Measurements from ENCODE around the gene PSME2. TPM values are rescaled to one million over a fixed set of nuclear protein-coding genes. Genes with fewer than 3 reads are reported as not detected.

Gene PSME2
- total RNA-seq, 1 donor = 78.3 TPM

DNA sequence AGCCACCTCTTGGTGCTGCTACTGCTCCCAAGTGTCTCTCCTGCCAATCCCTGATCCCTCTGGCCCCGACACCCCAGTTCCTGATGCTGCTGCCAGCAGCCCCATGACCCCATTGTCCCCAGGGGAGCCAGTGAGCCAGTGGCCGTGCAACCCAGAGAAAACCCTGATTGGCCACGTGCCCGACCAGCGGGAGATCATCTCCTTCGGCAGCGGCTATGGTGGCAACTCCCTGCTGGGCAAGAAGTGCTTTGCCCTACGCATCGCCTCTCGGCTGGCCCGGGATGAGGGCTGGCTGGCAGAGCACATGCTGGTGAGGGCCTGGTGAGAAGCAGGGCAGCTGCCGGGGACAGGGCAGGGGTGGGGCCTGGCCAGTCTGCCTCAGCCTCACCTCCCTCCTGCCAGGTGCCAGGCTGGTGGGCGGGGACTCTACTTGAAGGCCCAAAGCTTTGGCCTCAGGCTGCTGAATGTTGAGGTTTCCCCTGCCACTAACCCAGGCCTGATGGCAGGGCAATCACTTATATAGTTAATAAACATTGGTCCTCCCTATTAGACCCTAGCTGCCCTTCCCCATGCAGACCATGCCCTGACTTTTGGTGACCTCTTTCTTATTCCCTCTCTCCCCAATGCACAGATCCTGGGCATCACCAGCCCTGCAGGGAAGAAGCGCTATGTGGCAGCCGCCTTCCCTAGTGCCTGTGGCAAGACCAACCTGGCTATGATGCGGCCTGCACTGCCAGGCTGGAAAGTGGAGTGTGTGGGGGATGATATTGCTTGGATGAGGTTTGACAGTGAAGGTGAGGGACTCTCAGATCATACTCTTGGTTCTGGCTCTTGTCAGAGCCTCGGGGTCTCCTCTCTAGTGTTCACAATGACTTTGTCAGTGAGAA, 47.2 kb downstream of the PSME2 start:
- DNase-seq (ENCODE audit: low read depth) = no peak
- H3K4me3 ChIP-seq (ENCODE audit: low read depth, low read length) = no peak overlapping the region
- TF ChIP-seq, protein P1, sequence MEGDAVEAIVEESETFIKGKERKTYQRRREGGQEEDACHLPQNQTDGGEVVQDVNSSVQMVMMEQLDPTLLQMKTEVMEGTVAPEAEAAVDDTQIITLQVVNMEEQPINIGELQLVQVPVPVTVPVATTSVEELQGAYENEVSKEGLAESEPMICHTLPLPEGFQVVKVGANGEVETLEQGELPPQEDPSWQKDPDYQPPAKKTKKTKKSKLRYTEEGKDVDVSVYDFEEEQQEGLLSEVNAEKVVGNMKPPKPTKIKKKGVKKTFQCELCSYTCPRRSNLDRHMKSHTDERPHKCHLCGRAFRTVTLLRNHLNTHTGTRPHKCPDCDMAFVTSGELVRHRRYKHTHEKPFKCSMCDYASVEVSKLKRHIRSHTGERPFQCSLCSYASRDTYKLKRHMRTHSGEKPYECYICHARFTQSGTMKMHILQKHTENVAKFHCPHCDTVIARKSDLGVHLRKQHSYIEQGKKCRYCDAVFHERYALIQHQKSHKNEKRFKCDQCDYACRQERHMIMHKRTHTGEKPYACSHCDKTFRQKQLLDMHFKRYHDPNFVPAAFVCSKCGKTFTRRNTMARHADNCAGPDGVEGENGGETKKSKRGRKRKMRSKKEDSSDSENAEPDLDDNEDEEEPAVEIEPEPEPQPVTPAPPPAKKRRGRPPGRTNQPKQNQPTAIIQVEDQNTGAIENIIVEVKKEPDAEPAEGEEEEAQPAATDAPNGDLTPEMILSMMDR (IDR thresholded peaks at IDR 0.05; ENCODE audit: insufficient read depth, low read length) = no peak

GRCh38 chr14:24098229-24098926, 48.0 kb downstream of the PSME2 start:
- H3K4me3 ChIP-seq (ENCODE audit: low read depth, low read length) = no peak overlapping the region
- DNase-seq (ENCODE audit: low read depth) = no peak
- TF ChIP-seq, protein P1 (IDR thresholded peaks at IDR 0.05; ENCODE audit: insufficient read depth, low read length) = no peak

DNA sequence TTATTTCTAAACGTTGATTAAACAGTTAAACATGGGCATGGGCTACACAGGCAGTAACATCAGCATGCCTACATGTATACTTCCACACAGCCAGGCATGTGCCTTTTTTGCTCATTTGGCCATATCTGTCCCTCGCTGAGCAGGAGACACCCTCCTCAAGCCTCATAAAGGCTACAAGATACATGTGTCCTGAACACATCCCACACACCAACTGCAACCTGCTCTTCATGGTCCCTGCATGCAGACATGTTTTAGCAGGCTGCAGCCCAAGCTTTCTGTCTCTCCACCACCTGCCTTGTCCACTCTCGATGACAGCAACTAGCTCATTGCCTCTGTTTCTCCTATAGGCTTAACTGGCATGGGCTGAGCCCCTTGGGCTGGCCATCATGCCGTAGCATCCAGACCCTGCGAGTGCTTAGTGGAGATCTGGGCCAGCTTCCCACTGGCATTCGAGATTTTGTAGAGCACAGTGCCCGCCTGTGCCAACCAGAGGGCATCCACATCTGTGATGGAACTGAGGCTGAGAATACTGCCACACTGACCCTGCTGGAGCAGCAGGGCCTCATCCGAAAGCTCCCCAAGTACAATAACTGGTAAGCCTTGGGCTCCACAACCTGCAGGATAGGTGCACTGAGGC, 49.7 kb downstream of the PSME2 start:
- DNase-seq (ENCODE audit: low read depth) = no peak
- TF ChIP-seq, protein P1 (IDR thresholded peaks at IDR 0.05; ENCODE audit: insufficient read depth, low read length) = no peak
- H3K4me3 ChIP-seq (ENCODE audit: low read depth, low read length) = no peak overlapping the region

GRCh38 chr14:24095271-24096068, 50.9 kb downstream of the PSME2 start:
- H3K4me3 ChIP-seq (ENCODE audit: low read depth, low read length) = peak overlapping the region; percentile 87
- DNase-seq (ENCODE audit: low read depth) = peak; percentile 72
- TF ChIP-seq, protein P1 (IDR thresholded peaks at IDR 0.05; ENCODE audit: insufficient read depth, low read length) = no peak

GRCh38 chr14:24094841-24095270, 51.6 kb downstream of the PSME2 start:
- TF ChIP-seq, protein P1 (IDR thresholded peaks at IDR 0.05; ENCODE audit: insufficient read depth, low read length) = no peak
- DNase-seq (ENCODE audit: low read depth) = peak; percentile 6

More at GRCh38 chr14:24094841-24095270, 51.6 kb downstream of the PSME2 start:
- H3K4me3 ChIP-seq (ENCODE audit: low read depth, low read length) = peak overlapping the region; percentile 87

Data from fibroblast of the aortic adventitia (primary cell).